GM12801 (cell line): ENCODE measurements around the gene HDAC9.

ENCODE experiments used
- CTCF ChIP-seq: IDR thresholded peaks from one replicate; pipeline ENCODE4 v1.5.1; 2011; ENCODE audit warnings: control low read depth; ENCODE audit not compliant: insufficient read length; ENCODE audit errors: extremely low read depth

The HDAC9 gene

GRCh38 chr7:18461785-18462467, 33.6 kb upstream of the HDAC9 start:
- TF ChIP-seq CTCF = no peak

DNA sequence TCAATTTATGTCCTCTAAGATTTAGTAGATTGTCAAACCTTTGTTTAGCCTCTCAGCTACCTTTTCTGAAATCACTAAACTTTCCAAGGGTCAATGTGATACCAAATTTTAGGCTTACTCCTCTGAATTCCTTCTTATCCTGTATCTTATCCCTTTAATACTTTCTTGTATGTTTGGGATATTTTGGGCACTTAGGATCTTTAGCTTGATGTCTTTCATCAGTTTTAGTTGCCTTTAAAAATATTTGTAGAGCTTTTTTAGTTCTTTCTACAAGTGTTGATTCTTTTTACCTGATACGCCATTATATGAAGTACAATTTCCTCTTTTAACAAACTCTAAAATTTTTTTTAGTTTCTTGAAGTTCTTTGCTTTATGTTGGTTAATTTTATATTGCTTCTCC, 30.7 kb upstream of the HDAC9 start:
- no peak for TF ChIP-seq CTCF

- TF ChIP-seq CTCF = no peak
Measured at GRCh38 chr7:18467011-18467410, 28.5 kb upstream of the HDAC9 start.

DNA sequence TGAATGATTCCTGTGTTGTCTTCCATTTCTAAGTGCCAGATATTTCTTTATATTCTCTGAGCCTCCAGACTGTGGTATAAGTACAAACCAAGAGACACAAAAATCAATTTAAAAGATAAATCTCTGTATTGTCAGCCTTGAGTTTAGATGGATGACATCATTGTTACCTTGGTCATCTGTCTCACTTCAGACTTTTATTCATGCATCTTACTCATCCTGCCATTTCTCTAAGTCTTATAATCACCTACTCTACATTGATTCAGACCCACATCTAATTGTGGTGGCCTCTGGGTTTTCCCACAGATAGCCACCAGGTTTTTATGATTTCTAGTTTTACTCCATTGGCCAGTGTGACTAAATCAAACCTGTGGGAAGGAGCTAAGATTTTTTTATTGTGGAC, 26.8 kb upstream of the HDAC9 start:
- TF ChIP-seq CTCF = no peak

DNA sequence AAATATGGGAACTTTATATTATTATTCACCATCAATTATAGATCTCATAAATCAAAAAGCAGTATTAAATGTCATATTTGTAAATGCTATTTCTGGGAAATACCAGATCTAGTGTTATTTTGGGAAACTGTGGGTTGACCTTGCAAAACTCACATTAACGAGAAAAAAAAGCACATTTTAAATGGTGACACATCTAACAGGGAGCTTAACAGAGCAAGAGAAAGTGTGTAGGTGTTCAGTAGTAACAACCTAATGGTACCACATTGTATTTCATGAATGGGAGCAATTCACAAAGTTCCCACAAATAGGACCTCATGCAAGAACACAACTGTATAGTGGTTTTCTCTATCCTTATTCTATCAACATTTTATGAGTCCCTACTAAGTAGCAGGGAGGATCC, 26.2 kb upstream of the HDAC9 start:
- no peak for TF ChIP-seq CTCF

DNA sequence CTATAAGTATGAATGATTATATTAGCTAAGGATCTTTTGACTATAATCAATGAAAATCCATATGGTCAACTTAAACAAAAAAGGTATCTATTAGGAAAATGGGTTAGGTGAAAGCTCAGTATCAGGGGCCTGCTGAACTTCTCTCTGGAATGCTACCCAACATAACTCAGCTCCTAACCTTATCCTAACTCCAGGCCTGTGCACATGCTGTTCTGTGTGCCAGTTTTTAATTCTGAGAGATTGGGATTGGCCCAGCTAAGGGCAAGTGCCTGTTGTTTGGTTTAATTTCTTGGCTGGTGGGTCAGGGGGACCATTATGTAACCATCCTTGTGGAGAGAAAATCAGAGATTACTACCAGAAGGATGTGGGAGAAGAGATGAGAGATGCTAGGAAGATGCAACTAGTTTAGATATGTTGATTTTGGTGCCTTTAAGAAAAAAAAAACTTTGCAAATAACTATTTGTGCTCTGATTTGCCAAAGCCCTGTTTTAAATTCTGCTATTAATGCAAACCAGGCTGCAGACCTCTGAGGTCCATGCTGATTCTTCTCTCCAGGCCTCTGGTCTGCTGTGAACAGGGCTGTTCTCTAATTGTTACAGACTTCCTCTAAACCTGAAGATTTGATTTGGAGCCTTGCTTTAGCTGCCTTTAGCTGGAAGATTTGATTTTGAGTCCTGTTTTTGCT, 23.9 kb upstream of the HDAC9 start:
- TF ChIP-seq CTCF = no peak

- TF ChIP-seq CTCF = no peak
Measured at GRCh38 chr7:18472161-18472483, 23.4 kb upstream of the HDAC9 start.
